WTC11 (cell line): ENCODE measurements around the gene ABR.

ENCODE experiments used
- CREB1 ChIP-seq: sonication (generic); formaldehyde crosslinking; IDR thresholded peaks from 2 replicates; pipeline ENCODE4 v1.8.0; 2023; ENCODE audit warnings: mild to moderate bottlenecking, missing genetic modification reagents
- ESRRA ChIP-seq: sonication (generic); formaldehyde crosslinking; IDR thresholded peaks from 2 replicates; pipeline ENCODE4 v1.8.1; 2022; ENCODE audit warnings: mild to moderate bottlenecking, missing genetic modification reagents, borderline replicate concordance
- FOXK1 ChIP-seq: sonication (generic); formaldehyde crosslinking; IDR thresholded peaks from 2 replicates; pipeline ENCODE4 v1.8.0; 2022; ENCODE audit warnings: mild to moderate bottlenecking, moderate library complexity, missing genetic modification reagents
- FOXP1 ChIP-seq: sonication (generic); formaldehyde crosslinking; IDR thresholded peaks from 2 replicates; pipeline ENCODE4 v1.8.0; 2022; ENCODE audit warnings: missing genetic modification reagents, mild to moderate bottlenecking, moderate library complexity, borderline replicate concordance
- JUN ChIP-seq: sonication (generic); formaldehyde crosslinking; IDR thresholded peaks from 2 replicates; pipeline ENCODE4 v1.8.0; 2023; ENCODE audit warnings: mild to moderate bottlenecking, missing genetic modification reagents
- MYBL2 ChIP-seq: sonication (generic); formaldehyde crosslinking; IDR thresholded peaks from 2 replicates; pipeline ENCODE4 v1.8.1; 2023; ENCODE audit warnings: mild to moderate bottlenecking, moderate library complexity, missing genetic modification reagents
- RELA ChIP-seq: sonication (generic); formaldehyde crosslinking; IDR thresholded peaks from 2 replicates; pipeline ENCODE4 v1.8.1; 2022; ENCODE audit warnings: missing genetic modification reagents, mild to moderate bottlenecking, borderline replicate concordance
- TP53 ChIP-seq: sonication (generic); formaldehyde crosslinking; IDR thresholded peaks from 2 replicates; pipeline ENCODE4 v1.8.1; 2023; ENCODE audit warnings: mild to moderate bottlenecking, missing genetic modification reagents
- TF ChIP-seq, protein P1 (sequence below): fragments of 200-600 bp; IDR thresholded peaks from 2 replicates; pipeline ENCODE4 v1.8.0; 2022; ENCODE audit warnings: antibody characterized with exemption
- TF ChIP-seq, protein P2 (sequence below): sonication (generic); formaldehyde crosslinking; IDR thresholded peaks from 2 replicates; pipeline ENCODE4 v1.8.1; 2022; ENCODE audit warnings: mild to moderate bottlenecking, missing genetic modification reagents, moderate library complexity, borderline replicate concordance
- TF ChIP-seq, protein P3 (sequence below): sonication (generic); formaldehyde crosslinking; IDR thresholded peaks from 2 replicates; pipeline ENCODE4 v1.8.1; 2023; ENCODE audit warnings: mild to moderate bottlenecking, moderate library complexity, missing genetic modification reagents
- TF ChIP-seq, protein P4 (sequence below): sonication (generic); formaldehyde crosslinking; IDR thresholded peaks from 2 replicates; pipeline ENCODE4 v1.8.1; 2022; ENCODE audit warnings: missing genetic modification reagents, borderline replicate concordance
- TF ChIP-seq, protein P5 (sequence below): fragments of 250-450 bp; sonication (Bioruptor Pico); IDR thresholded peaks from 2 replicates; pipeline ENCODE4 v1.9.0; 2021; ENCODE audit warnings: mild to moderate bottlenecking, borderline replicate concordance

DNA sequence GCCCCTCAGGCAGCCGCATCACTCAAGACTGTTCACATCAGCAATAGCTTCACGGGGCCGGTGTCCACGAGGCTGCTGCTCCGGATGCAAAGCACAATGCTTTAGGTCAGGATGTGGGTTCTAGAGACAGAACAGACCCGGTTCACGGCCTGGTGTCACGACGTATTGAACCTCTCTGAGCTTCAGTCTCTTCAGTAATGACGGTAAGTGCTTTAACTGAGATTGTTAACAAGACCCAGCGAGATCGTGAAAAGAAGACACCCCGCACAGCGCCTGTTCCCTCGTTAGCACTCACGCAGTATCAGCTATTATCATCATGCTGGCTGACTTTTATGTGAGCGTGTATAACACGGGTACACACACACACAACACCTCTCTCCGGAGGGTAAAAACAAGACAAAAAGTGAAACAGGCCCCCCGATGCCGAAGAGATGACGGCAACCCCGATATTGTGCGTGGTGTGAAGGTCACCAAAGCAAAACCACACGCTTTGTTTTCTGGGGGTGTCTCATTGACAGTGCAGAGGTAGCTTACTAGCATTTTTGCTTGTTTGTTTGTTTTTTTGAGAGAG, 21.4 kb upstream of the ABR start:
- TF ChIP-seq, protein P1, sequence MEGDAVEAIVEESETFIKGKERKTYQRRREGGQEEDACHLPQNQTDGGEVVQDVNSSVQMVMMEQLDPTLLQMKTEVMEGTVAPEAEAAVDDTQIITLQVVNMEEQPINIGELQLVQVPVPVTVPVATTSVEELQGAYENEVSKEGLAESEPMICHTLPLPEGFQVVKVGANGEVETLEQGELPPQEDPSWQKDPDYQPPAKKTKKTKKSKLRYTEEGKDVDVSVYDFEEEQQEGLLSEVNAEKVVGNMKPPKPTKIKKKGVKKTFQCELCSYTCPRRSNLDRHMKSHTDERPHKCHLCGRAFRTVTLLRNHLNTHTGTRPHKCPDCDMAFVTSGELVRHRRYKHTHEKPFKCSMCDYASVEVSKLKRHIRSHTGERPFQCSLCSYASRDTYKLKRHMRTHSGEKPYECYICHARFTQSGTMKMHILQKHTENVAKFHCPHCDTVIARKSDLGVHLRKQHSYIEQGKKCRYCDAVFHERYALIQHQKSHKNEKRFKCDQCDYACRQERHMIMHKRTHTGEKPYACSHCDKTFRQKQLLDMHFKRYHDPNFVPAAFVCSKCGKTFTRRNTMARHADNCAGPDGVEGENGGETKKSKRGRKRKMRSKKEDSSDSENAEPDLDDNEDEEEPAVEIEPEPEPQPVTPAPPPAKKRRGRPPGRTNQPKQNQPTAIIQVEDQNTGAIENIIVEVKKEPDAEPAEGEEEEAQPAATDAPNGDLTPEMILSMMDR: no peak
- TF ChIP-seq FOXP1 (CRISPR knock-in tag): no peak
- TF ChIP-seq CREB1: no peak
- TF ChIP-seq, protein P2, sequence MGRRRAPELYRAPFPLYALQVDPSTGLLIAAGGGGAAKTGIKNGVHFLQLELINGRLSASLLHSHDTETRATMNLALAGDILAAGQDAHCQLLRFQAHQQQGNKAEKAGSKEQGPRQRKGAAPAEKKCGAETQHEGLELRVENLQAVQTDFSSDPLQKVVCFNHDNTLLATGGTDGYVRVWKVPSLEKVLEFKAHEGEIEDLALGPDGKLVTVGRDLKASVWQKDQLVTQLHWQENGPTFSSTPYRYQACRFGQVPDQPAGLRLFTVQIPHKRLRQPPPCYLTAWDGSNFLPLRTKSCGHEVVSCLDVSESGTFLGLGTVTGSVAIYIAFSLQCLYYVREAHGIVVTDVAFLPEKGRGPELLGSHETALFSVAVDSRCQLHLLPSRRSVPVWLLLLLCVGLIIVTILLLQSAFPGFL: no peak
- TF ChIP-seq, protein P3, sequence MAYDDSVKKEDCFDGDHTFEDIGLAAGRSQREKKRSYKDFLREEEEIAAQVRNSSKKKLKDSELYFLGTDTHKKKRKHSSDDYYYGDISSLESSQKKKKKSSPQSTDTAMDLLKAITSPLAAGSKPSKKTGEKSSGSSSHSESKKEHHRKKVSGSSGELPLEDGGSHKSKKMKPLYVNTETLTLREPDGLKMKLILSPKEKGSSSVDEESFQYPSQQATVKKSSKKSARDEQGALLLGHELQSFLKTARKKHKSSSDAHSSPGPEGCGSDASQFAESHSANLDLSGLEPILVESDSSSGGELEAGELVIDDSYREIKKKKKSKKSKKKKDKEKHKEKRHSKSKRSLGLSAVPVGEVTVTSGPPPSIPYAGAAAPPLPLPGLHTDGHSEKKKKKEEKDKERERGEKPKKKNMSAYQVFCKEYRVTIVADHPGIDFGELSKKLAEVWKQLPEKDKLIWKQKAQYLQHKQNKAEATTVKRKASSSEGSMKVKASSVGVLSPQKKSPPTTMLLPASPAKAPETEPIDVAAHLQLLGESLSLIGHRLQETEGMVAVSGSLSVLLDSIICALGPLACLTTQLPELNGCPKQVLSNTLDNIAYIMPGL: no peak
- no peak for TF ChIP-seq ESRRA (CRISPR knock-in tag)
- TF ChIP-seq, protein P4, sequence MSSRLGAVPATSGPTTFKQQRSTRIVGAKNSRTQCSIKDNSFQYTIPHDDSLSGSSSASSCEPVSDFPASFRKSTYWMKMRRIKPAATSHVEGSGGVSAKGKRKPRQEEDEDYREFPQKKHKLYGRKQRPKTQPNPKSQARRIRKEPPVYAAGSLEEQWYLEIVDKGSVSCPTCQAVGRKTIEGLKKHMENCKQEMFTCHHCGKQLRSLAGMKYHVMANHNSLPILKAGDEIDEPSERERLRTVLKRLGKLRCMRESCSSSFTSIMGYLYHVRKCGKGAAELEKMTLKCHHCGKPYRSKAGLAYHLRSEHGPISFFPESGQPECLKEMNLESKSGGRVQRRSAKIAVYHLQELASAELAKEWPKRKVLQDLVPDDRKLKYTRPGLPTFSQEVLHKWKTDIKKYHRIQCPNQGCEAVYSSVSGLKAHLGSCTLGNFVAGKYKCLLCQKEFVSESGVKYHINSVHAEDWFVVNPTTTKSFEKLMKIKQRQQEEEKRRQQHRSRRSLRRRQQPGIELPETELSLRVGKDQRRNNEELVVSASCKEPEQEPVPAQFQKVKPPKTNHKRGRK (CRISPR knock-in tag): no peak
- TF ChIP-seq RELA (CRISPR knock-in tag): no peak
- TF ChIP-seq FOXK1: no peak
- TF ChIP-seq, protein P5, sequence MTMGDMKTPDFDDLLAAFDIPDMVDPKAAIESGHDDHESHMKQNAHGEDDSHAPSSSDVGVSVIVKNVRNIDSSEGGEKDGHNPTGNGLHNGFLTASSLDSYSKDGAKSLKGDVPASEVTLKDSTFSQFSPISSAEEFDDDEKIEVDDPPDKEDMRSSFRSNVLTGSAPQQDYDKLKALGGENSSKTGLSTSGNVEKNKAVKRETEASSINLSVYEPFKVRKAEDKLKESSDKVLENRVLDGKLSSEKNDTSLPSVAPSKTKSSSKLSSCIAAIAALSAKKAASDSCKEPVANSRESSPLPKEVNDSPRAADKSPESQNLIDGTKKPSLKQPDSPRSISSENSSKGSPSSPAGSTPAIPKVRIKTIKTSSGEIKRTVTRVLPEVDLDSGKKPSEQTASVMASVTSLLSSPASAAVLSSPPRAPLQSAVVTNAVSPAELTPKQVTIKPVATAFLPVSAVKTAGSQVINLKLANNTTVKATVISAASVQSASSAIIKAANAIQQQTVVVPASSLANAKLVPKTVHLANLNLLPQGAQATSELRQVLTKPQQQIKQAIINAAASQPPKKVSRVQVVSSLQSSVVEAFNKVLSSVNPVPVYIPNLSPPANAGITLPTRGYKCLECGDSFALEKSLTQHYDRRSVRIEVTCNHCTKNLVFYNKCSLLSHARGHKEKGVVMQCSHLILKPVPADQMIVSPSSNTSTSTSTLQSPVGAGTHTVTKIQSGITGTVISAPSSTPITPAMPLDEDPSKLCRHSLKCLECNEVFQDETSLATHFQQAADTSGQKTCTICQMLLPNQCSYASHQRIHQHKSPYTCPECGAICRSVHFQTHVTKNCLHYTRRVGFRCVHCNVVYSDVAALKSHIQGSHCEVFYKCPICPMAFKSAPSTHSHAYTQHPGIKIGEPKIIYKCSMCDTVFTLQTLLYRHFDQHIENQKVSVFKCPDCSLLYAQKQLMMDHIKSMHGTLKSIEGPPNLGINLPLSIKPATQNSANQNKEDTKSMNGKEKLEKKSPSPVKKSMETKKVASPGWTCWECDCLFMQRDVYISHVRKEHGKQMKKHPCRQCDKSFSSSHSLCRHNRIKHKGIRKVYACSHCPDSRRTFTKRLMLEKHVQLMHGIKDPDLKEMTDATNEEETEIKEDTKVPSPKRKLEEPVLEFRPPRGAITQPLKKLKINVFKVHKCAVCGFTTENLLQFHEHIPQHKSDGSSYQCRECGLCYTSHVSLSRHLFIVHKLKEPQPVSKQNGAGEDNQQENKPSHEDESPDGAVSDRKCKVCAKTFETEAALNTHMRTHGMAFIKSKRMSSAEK (CRISPR knock-in tag): no peak
- TF ChIP-seq TP53 (CRISPR knock-in tag): no peak
- no peak for TF ChIP-seq JUN (CRISPR knock-in tag)
- no peak for TF ChIP-seq MYBL2 (CRISPR knock-in tag)
